ENCODE measurements around the gene TUBG2. TPM values are rescaled to one million over a fixed set of nuclear protein-coding genes. Genes with fewer than 3 reads are reported as not detected.

The TUBG2 gene
- total RNA-seq, 1 donor from 2014 or later, result 18.7 TPM

DNA sequence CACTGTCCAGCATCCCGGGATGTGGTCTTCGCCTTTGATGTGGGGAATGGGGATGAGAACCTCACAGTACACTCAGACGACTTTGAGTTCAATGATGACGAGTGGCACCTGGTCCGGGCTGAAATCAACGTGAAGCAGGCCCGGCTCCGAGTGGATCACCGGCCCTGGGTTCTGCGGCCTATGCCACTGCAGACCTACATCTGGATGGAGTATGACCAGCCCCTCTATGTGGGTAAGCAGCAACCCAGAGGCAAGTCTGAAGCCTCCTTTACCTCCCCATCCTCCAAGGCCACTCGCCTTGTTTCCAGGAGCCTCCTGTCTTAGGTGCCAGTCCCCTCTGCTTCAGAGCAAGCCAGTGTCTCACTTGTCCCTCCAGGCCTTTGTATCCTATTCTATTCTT lies 33.4 kb downstream of the TUBG2 start:
- H3K4me1 Mint-ChIP-seq, result peaks cover 3% of the 10 kb centered on the region
- H3K4me3 Mint-ChIP-seq, result no peak overlapping the region
- DNase-seq (ENCODE audit: low read depth, low spot score), result no peak
- no peak overlapping the region for H3K27ac Mint-ChIP-seq (ENCODE audit: unreplicated experiment)
- H3K9me3 Mint-ChIP-seq, result no peaks in the 10 kb centered on the region
- peaks cover 3% of the 10 kb centered on the region for H3K36me3 Mint-ChIP-seq (ENCODE audit: low read depth)
- H3K27me3 Mint-ChIP-seq (ENCODE audit: low read depth), result no peaks in the 10 kb centered on the region
- TF ChIP-seq, protein P1, sequence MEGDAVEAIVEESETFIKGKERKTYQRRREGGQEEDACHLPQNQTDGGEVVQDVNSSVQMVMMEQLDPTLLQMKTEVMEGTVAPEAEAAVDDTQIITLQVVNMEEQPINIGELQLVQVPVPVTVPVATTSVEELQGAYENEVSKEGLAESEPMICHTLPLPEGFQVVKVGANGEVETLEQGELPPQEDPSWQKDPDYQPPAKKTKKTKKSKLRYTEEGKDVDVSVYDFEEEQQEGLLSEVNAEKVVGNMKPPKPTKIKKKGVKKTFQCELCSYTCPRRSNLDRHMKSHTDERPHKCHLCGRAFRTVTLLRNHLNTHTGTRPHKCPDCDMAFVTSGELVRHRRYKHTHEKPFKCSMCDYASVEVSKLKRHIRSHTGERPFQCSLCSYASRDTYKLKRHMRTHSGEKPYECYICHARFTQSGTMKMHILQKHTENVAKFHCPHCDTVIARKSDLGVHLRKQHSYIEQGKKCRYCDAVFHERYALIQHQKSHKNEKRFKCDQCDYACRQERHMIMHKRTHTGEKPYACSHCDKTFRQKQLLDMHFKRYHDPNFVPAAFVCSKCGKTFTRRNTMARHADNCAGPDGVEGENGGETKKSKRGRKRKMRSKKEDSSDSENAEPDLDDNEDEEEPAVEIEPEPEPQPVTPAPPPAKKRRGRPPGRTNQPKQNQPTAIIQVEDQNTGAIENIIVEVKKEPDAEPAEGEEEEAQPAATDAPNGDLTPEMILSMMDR (conservative IDR thresholded peaks at IDR 0.05), result no peak

DNA sequence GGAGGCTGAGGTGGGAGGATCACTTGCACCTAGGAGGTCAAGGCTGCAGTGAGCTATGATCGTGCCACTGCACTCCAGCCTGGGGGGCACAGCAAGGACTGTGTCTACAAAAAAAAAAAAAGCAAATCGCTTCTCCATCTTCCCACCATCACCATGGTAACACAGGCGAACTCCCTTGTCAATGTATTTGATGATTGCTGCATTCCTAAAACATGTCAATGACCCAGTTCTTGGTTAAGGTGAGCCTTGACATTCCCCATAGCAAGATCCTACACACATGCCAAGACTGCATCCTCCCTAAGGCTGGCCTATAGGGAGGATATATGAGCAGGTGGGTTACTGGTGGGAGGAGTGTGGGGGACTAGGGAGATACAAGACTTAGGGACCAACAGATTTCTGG lies 35.4 kb downstream of the TUBG2 start:
- Mint-ChIP-seq H3K4me3 (no peak overlapping the region), H3K9me3 (no peaks in the 10 kb centered on the region), H3K27me3 (ENCODE audit: low read depth) (no peaks in the 10 kb centered on the region)

DNA sequence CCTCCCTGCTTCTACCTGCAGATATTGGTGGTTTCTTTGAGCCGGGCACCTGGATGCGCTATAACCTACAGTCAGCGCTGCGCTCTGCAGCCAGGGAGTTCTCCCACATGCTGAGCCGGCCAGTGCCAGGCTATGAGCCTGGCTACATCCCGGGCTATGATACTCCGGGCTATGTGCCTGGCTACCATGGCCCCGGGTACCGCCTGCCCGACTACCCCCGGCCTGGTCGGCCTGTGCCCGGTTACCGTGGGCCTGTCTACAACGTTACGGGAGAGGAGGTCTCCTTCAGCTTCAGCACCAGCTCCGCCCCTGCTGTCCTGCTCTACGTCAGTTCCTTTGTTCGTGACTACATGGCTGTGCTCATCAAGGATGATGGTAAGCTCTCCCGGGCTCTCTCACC lies 36.4 kb downstream of the TUBG2 start:
- H3K4me3 Mint-ChIP-seq, result no peak overlapping the region
- H3K27ac Mint-ChIP-seq (ENCODE audit: unreplicated experiment), result peak overlapping the region; percentile 87
- peaks cover 3% of the 10 kb centered on the region for H3K36me3 Mint-ChIP-seq (ENCODE audit: low read depth)
- H3K9me3 Mint-ChIP-seq, result no peaks in the 10 kb centered on the region
- no peak for DNase-seq (ENCODE audit: low read depth, low spot score)
- H3K27me3 Mint-ChIP-seq (ENCODE audit: low read depth), result no peaks in the 10 kb centered on the region
- TF ChIP-seq, protein P1 (conservative IDR thresholded peaks at IDR 0.05), result no peak
- no peaks in the 10 kb centered on the region for H3K4me1 Mint-ChIP-seq

More for the DNA sequence above, 35.4 kb downstream of the TUBG2 start:
- H3K36me3 Mint-ChIP-seq (ENCODE audit: low read depth), result peaks cover 3% of the 10 kb centered on the region
- no peak for DNase-seq (ENCODE audit: low read depth, low spot score)
- TF ChIP-seq, protein P1 (conservative IDR thresholded peaks at IDR 0.05), result no peak
- H3K27ac Mint-ChIP-seq (ENCODE audit: unreplicated experiment), result no peak overlapping the region
- H3K4me1 Mint-ChIP-seq, result no peaks in the 10 kb centered on the region

DNA sequence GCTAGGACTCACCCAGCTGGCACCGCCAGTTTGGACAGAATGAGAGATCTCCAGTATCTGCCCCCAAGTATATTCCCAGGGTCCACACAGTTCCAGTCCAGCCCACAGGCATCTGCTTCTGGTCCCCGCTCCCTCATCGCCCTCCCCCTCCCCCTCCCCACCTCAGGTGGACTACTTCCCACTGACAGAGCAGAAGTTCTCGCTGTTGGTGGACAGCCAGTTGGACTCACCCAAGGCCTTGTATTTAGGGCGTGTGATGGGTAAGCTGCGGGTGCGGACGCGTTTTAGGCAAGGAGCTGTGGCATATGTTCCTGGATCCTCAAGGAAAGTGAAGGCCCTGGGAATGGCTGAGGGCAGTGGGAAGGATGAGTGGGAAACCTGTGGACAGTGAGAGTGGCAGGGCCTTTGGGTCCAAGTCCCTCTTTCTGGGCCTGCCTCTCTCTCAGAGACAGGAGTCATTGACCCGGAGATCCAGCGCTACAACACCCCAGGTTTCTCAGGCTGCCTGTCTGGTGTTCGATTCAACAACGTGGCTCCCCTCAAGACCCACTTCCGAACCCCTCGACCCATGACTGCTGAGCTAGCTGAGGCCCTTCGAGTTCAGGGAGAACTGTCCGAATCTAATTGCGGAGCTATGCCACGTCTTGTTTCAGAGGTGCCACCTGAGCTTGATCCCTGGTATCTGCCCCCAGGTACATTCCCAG lies 38.2 kb downstream of the TUBG2 start:
- Mint-ChIP-seq H3K4me1 (no peaks in the 10 kb centered on the region), H3K9me3 (no peaks in the 10 kb centered on the region), H3K4me3 (no peak overlapping the region), H3K36me3 (ENCODE audit: low read depth) (peaks cover 3% of the 10 kb centered on the region), H3K27me3 (ENCODE audit: low read depth) (no peaks in the 10 kb centered on the region), H3K27ac (ENCODE audit: unreplicated experiment) (no peak overlapping the region)
- TF ChIP-seq, protein P1 (conservative IDR thresholded peaks at IDR 0.05), result no peak
- no peak for DNase-seq (ENCODE audit: low read depth, low spot score)

DNA sequence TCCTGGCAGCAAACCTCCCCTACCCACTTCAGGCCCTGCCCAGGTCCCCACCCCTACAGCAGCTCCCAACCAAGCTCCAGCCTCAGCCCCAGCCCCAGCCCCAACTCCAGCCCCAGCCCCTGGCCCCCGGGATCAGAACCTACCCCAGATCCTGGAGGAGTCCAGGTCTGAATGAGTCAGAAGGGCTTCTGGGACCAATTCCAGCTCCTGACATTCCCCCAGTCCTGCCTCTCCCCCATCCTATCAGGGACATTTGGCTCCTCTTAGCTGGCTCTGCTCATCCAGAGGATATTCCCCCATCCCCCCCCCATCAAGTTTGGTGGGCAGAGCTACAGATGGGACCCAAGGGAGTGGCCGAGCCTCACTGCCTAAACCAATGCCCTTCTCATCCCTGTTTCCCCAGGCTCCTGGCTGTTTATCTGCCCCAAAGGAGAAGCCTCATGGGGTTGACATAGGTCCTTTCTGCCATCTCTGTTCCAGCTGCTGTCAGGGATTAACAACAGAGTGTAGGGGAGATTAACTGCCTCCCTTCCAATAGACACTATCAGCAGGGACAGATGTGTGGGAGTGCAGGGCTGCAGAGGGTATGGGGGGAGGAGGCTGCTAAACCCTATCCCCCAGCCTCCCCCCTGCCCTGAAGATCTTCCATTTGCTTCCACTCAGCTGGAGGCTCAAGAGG lies 39.8 kb downstream of the TUBG2 start:
- no peaks in the 10 kb centered on the region for H3K4me1 Mint-ChIP-seq
- H3K4me3 Mint-ChIP-seq, result no peak overlapping the region
- DNase-seq (ENCODE audit: low read depth, low spot score), result no peak
- H3K27me3 Mint-ChIP-seq (ENCODE audit: low read depth), result no peaks in the 10 kb centered on the region
- peaks cover 9% of the 10 kb centered on the region for H3K36me3 Mint-ChIP-seq (ENCODE audit: low read depth)
- H3K27ac Mint-ChIP-seq (ENCODE audit: unreplicated experiment), result no peak overlapping the region
- TF ChIP-seq, protein P1 (conservative IDR thresholded peaks at IDR 0.05), result no peak
- no peaks in the 10 kb centered on the region for H3K9me3 Mint-ChIP-seq
